Cardiac septum (tissue), 1 donor: ENCODE measurements around the gene GMPR2. TPM values are rescaled to one million over a fixed set of nuclear protein-coding genes. Genes with fewer than 3 reads are reported as not detected.

Experiments used
- DNase-seq: peaks from one replicate; pipeline ENCODE4 v3.0.0-alpha.2; 2020; ENCODE audit warnings: low spot score
- intact Hi-C: fragments of 100-400 bp; cut with DNase I; formaldehyde crosslinking; loops from one replicate; pipeline ENCODE4 v1.14.0; 2022
- total RNA-seq: library from RNA; stranded (reverse); fragmentation: NEBNext Ultra II Directional; extraction: Animal tissue kit (Norgen Biotek cat#: 25700); gene quantifications from one replicate; pipeline ENCODE4 v1.2.1, GENCODE V29; 2021
- donor health status: DM: no; HTN: no; CAD: no.

GMPR2 gene
- total RNA-seq, 1 donor from 2014 or later, result 33.2 TPM

GRCh38 chr14:24261256-24261968 is 28.7 kb downstream of the GMPR2 start:
- intact Hi-C loops, result no loop called here
- no peak for DNase-seq

GRCh38 chr14:24261969-24262327 is 29.2 kb downstream of the GMPR2 start:
- intact Hi-C loops, result no loop called here
- no peak for DNase-seq

- intact Hi-C loops, result no loop called here
- DNase-seq, result no peak
Observed at GRCh38 chr14:24262821-24263733, 30.3 kb downstream of the GMPR2 start, which contains the start of gene TGM1. TSS of gene TGM1 (minus strand) at chr14:24263177. CDS start at chr14:24262352, 825 bp downstream.

GRCh38 chr14:24263848-24264247 is 31.1 kb downstream of the GMPR2 start:
- DNase-seq, result no peak
- intact Hi-C loops, result no loop called here

GRCh38 chr14:24264298-24264697 is 31.6 kb downstream of the GMPR2 start:
- DNase-seq, result no peak
- intact Hi-C loops, result no loop called here

GRCh38 chr14:24266344-24267244 is 33.9 kb downstream of the GMPR2 start:
- no peak for DNase-seq
- intact Hi-C loops, result no loop called here

- intact Hi-C loops, result no loop called here
- DNase-seq, result no peak
Observed at GRCh38 chr14:24267516-24267915, 34.8 kb downstream of the GMPR2 start.

- no peak for DNase-seq
Observed at GRCh38 chr14:24268225-24268624, 35.5 kb downstream of the GMPR2 start.

GRCh38 chr14:24269368-24269767 is 36.6 kb downstream of the GMPR2 start:
- intact Hi-C loops, result no loop called here
- no peak for DNase-seq

More at GRCh38 chr14:24268225-24268624, 35.5 kb downstream of the GMPR2 start:
- intact Hi-C loops, result no loop called here

- no peak for DNase-seq
- intact Hi-C loops, result no loop called here
Observed at GRCh38 chr14:24269910-24270536, 37.3 kb downstream of the GMPR2 start.

GRCh38 chr14:24270537-24271133 is 37.9 kb downstream of the GMPR2 start:
- no peak for DNase-seq
- intact Hi-C loops, result no loop called here

GRCh38 chr14:24271134-24271833 is 38.6 kb downstream of the GMPR2 start, which contains the start of gene RABGGTA:
TSS of gene RABGGTA (minus strand) at chr14:24271597. CDS start at chr14:24271115, 482 bp downstream.
- DNase-seq, result peak; percentile 94
- intact Hi-C loops, result no loop called here

GRCh38 chr14:24271834-24272263 is 39.1 kb downstream of the GMPR2 start:
- DNase-seq, result no peak
- intact Hi-C loops, result no loop called here

GRCh38 chr14:24272467-24272866 is 39.7 kb downstream of the GMPR2 start:
- intact Hi-C loops, result no loop called here
- no peak for DNase-seq

- intact Hi-C loops, result no loop called here
- no peak for DNase-seq
Observed at GRCh38 chr14:24273422-24273998, 40.8 kb downstream of the GMPR2 start.

- intact Hi-C loops, result no loop called here
- DNase-seq, result no peak
Observed at GRCh38 chr14:24274101-24274543, 41.4 kb downstream of the GMPR2 start.

GRCh38 chr14:24277071-24277470 is 44.3 kb downstream of the GMPR2 start:
- intact Hi-C loops, result no loop called here
- no peak for DNase-seq
